K562 (cell line): Measurements from ENCODE around the gene USP17L30. TPM values are rescaled to one million over a fixed set of nuclear protein-coding genes. Genes with fewer than 3 reads are reported as not detected.
"Not testable (repeated sequence)": the region's sequence is repeated elsewhere in the genome, so short reads cannot be mapped to it uniquely, and the experiment has no call there.

Experiments
- ATAC-seq: fragments of 200-7000 bp; cut with Tn5 transposase; 3 replicates; pipeline ENCODE4 v1.9.1; 2020; ENCODE audit warnings: moderate library complexity
- Bru-seq: library from RNA; stranded (reverse); fragments of 400-500 nt; gene quantifications from one replicate; lab custom pipeline; 2021; lab: Mats Ljungman, UMichigan
- BruChase-seq, 2 experiments: library from RNA; stranded (reverse); fragments of 400-500 nt; gene quantifications; one replicate each; lab custom pipeline; 2021; lab: Mats Ljungman, UMichigan
- BruUV-seq: library from RNA; stranded (reverse); fragments of 400-500 nt; replicated peaks from 2 replicates; lab custom pipeline; 2021; lab: Mats Ljungman, UMichigan
- CTCF ChIA-PET: fragments of 300-600 bp; formaldehyde crosslinking; extraction: SDS; loops from one replicate; lab custom pipeline; 2021; ENCODE audit warnings: low intra/inter-chr PET ratio; lab: Yijun Ruan, JAX
- POLR2A ChIA-PET: fragments of 300-600, 350-650 bp; sonication (Branson Sonifier 250); formaldehyde crosslinking; extraction: SDS; loops from one replicate; lab custom pipeline; 2021; ENCODE audit warnings: antibody characterized with exemption, inconsistent platforms; lab: Yijun Ruan, JAX
- DNase-seq, 4 experiments: peaks; one replicate each; pipeline versions ENCODE4 v3.0.0 to v3.0.0-alpha.2; 2011 to 2018; ENCODE audit warnings: low spot score in 3 of 4, mixed read lengths in 3 of 4; ENCODE audit errors: extremely low read depth in 1 of 4
- FAIRE-seq: peaks from 2 replicates; lab custom pipeline; 2011; peaks lifted over from hg19 to GRCh38; lab: Jason Lieb, UNC
- H2AFZ ChIP-seq: 2 replicates; pipeline ENCODE4 v1.6.0; 2011; ENCODE audit warnings: low read depth, low read length, control low read depth, inconsistent platforms
- H3K27ac ChIP-seq: fragments of 200-600 bp; 3 replicates; pipeline ENCODE4 v1.8.0; 2011; ENCODE audit warnings: low read depth, mild to moderate bottlenecking, control low read depth, inconsistent platforms, low read length, moderate library complexity, mixed read lengths; ENCODE audit errors: extremely low read depth
- H3K27me3 ChIP-seq, 2 experiments: fragments of 300-600 bp in 1 of 2; 2 replicates in 1 of 2; 3 replicates in 1 of 2; pipeline versions ENCODE4 v1.6.0 to v1.8.0; 2011; ENCODE audit warnings: inconsistent platforms in 2 of 2, low read length in 2 of 2, mild to moderate bottlenecking in 1 of 2, mixed read lengths in 1 of 2, moderate library complexity in 1 of 2; ENCODE audit not compliant: control insufficient read depth in 2 of 2, insufficient read depth in 2 of 2
- H3K36me3 ChIP-seq: fragments of 300-600 bp; 3 replicates; pipeline ENCODE4 v1.8.0; 2011; ENCODE audit warnings: mild to moderate bottlenecking, low read length, inconsistent platforms; ENCODE audit not compliant: control insufficient read depth, insufficient read depth
- H3K4me1 ChIP-seq, 2 experiments: fragments of 200-600 bp in 1 of 2; replicated peaks in 1 of 2; 2 replicates in 1 of 2; 3 replicates in 1 of 2; pipeline versions ENCODE4 v1.5.1 to v1.8.0; 2011; ENCODE audit warnings: inconsistent platforms in 2 of 2, low read length in 2 of 2, mild to moderate bottlenecking in 1 of 2, mixed read lengths in 1 of 2, moderate library complexity in 1 of 2; ENCODE audit not compliant: control insufficient read depth in 2 of 2, insufficient read depth in 2 of 2
- H3K4me2 ChIP-seq: 2 replicates; pipeline ENCODE4 v1.6.1; 2011; ENCODE audit warnings: low read length, control low read depth, inconsistent platforms, mixed read lengths; ENCODE audit not compliant: insufficient read depth
- H3K4me3 ChIP-seq: fragments of 200-600 bp; sonication (generic), shearing (Covaris generic); 2 replicates; pipeline ENCODE4 v1.5.1; 2016; ENCODE audit warnings: control low read depth, inconsistent platforms
- H3K79me2 ChIP-seq: fragments of 200-600 bp; 3 replicates; pipeline ENCODE4 v1.8.0; 2011; ENCODE audit warnings: low read length, inconsistent platforms; ENCODE audit not compliant: control insufficient read depth, insufficient read depth
- H3K9ac ChIP-seq, 2 experiments: 2 replicates each; pipeline versions ENCODE4 v1.6.0 to v1.6.1; 2011; ENCODE audit warnings: low read depth in 2 of 2, low read length in 2 of 2, control low read depth in 1 of 2, inconsistent platforms in 1 of 2, mild to moderate bottlenecking in 1 of 2, mixed read lengths in 1 of 2; ENCODE audit not compliant: insufficient read depth in 1 of 2
- H3K9me1 ChIP-seq: one replicate; pipeline ENCODE4 v1.6.0; 2011; ENCODE audit warnings: inconsistent platforms, mild to moderate bottlenecking, low read length, moderate library complexity; ENCODE audit not compliant: control insufficient read depth, insufficient read depth
- H3K9me3 ChIP-seq: replicated peaks from 2 replicates; pipeline ENCODE4 v1.5.1; 2011; ENCODE audit warnings: low read depth, low read length, inconsistent platforms; ENCODE audit not compliant: control insufficient read depth, insufficient read depth
- H4K20me1 ChIP-seq: replicated peaks from 2 replicates; pipeline ENCODE4 v1.6.1; 2011; ENCODE audit warnings: low read length, inconsistent platforms, mixed read lengths; ENCODE audit not compliant: control insufficient read depth, insufficient read depth
- WGBS: fragments of 100-300 bp; shearing (Covaris generic); methylation state at CpG from one replicate; pipeline ENCODE4 v1.1.6; 2016; ENCODE audit warnings: low coverage, mixed read lengths; ENCODE audit not compliant: insufficient coverage; ENCODE audit errors: missing lambda C conversion rate; 5-methylcytosine and 5-hydroxymethylcytosine counted together
- in situ Hi-C: fragments of 300-500 bp; cut with MboI; formaldehyde crosslinking; loops from 4 replicates; pipeline ENCODE4 v1.15.0; 2018; ENCODE audit warnings: inconsistent platforms, mixed read lengths
- intact Hi-C: fragments of 100-400 bp; cut with micrococcal nuclease; formaldehyde crosslinking; loops from 2 replicates; pipeline ENCODE4 v1.14.2; 2022
- long read RNA-seq, 3 experiments: library from polyadenylated mRNA in 2 of 3; library from RNA in 1 of 3; unstranded in 2 of 3; stranded (forward) in 1 of 3; transcript quantifications; one replicate each; pipeline ENCODE4 v2.0.0, GENCODE V29; 2019 to 2022
- polyA minus RNA-seq, 3 experiments: library from RNA; depleted of rRNA, polyadenylated mRNA; stranded (reverse); fragments of >200 nt; gene quantifications; 2 replicates each; pipeline ENCODE4 v1.2.3, GENCODE V29; 2011
- polyA plus RNA-seq, 8 experiments: library from polyadenylated mRNA; depleted of rRNA in 4 of 8; stranded (reverse) in 5 of 8; unstranded in 3 of 8; fragments of >200 nt; fragmentation: Nextera tagmentation in 2 of 8; fragmentation: Illumina TruSeq in 1 of 8; extraction: Ambion mirVana in 2 of 8; extraction: Trizol in 1 of 8; gene quantifications; 2 replicates each; pipeline versions ENCODE4 v1.2.1 to v1.2.3, GENCODE V29; 2011 to 2014; ENCODE audit warnings: inconsistent platforms in 1 of 8, missing spikeins in 1 of 8
- total RNA-seq, 7 experiments: library from RNA; depleted of rRNA in 6 of 7; stranded (reverse); fragments of >200 nt in 6 of 7; fragmentation: Illumina TruSeq in 2 of 7; extraction: Trizol in 2 of 7; gene quantifications; 2 replicates each; pipeline versions ENCODE4 v1.2.1 to v1.2.3, GENCODE V29; 2011 to 2021; ENCODE audit warnings: low replicate concordance in 1 of 7

The USP17L30 gene
- total RNA-seq (2011; cell fraction: chromatin; rRNA removed; ENCODE audit: low replicate concordance), result not detected in 2 replicates
- not detected in 2 replicates for total RNA-seq (2011; cell fraction: nucleolus; rRNA removed)
- total RNA-seq (2011; cell fraction: nucleoplasm; rRNA removed), result not detected in 2 replicates
- total RNA-seq (2014; rRNA removed) (not detected in 2 replicates), total RNA-seq (2014; rRNA removed; fragmentation: Illumina TruSeq; extraction: Trizol) (not detected in 2 replicates), total RNA-seq (2015; rRNA removed; fragmentation: Illumina TruSeq; extraction: Trizol) (not detected in 2 replicates), total RNA-seq (2021) (not detected in 2 replicates), polyA plus RNA-seq (2011; rRNA removed) (not detected in 2 replicates), polyA plus RNA-seq (2014; fragmentation: Illumina TruSeq; extraction: Trizol) (not detected in 2 replicates), polyA plus RNA-seq (2014; fragmentation: Nextera tagmentation; extraction: Ambion mirVana) (not detected), polyA plus RNA-seq (2014; rRNA removed) (not detected in 2 replicates), polyA minus RNA-seq (2011; rRNA and poly(A)+ RNA removed) (not detected in 2 replicates), Bru-seq, nascent RNA (not detected), BruChase-seq, experiment 1, labeled RNA remaining after a 2-hour chase (not detected), BruChase-seq, experiment 2, labeled RNA remaining after a 6-hour chase (not detected)
- polyA plus RNA-seq (2011; cell fraction: cytosol; rRNA removed), result not detected in 2 replicates
- not detected in 2 replicates for polyA plus RNA-seq (2011; cell fraction: nucleus; rRNA removed)
- not detected in 2 replicates for polyA plus RNA-seq (2012)
- polyA minus RNA-seq (2011; cell fraction: cytosol; rRNA and poly(A)+ RNA removed), result not detected in 2 replicates
- polyA minus RNA-seq (2011; cell fraction: nucleus; rRNA and poly(A)+ RNA removed), result not detected in 2 replicates
- long read RNA-seq, experiment 1, result 0 reads
- long read RNA-seq, experiment 2, result 0 reads
- long read RNA-seq, experiment 3, result 0 reads

GRCh38 chr4:9362829-9363228 is at the start of gene USP17L30:
Gene USP17L30, plus strand, starts transcription at chr4:9363129. Its CDS starts 0 bp downstream, at chr4:9363129.
- intact Hi-C loops, BruUV-seq, H3K36me3 ChIP-seq, DNase-seq, H4K20me1 ChIP-seq, ATAC-seq, H3K4me1 ChIP-seq, H3K4me3 ChIP-seq, H3K27ac ChIP-seq, H3K27me3 ChIP-seq, H3K9ac ChIP-seq, POLR2A ChIA-PET, H2AFZ ChIP-seq, in situ Hi-C loops, CTCF ChIA-PET, H3K4me2 ChIP-seq, H3K9me1 ChIP-seq, H3K9me3 ChIP-seq, FAIRE-seq, H3K79me2 ChIP-seq: not testable (repeated sequence)
- WGBS, result no CpG with 5 or more reads among the region's 15 CpGs

DNA sequence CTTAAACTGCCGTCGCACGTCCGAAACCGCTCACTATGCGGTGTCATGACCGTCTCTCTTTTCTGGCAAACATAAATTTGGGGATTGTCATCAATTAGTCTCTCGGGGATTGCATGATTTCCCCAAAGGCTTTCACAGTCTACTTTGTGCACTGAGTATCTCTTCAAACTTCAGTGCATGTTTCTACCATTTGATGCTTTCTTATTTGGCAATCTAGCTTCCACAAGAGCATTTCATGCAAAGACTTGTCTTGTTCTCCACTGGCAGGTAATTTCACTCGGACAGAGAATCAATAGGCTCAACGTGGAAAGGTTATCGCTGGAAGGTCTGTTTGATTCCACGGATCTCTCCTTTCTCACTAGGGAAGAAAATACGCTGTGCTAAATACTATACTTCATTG is 38.7 kb upstream of the USP17L30 start:
- H3K27me3 ChIP-seq, FAIRE-seq, H3K27ac ChIP-seq, H3K4me3 ChIP-seq, ATAC-seq, H3K4me1 ChIP-seq, CTCF ChIA-PET, H3K36me3 ChIP-seq, H4K20me1 ChIP-seq, DNase-seq, intact Hi-C loops, H3K9me3 ChIP-seq, H3K4me2 ChIP-seq, BruUV-seq, POLR2A ChIA-PET, H3K9me1 ChIP-seq, H3K79me2 ChIP-seq, H2AFZ ChIP-seq, H3K9ac ChIP-seq: not testable (repeated sequence)
- in situ Hi-C loops, result loop anchor here (10.0 kb wide), 1 partner anchor 61 kb away; no protein-coding TSS in a partner anchor
- WGBS, result 0% methylated on average over 1 of the region's 13 CpGs

- H3K4me1 ChIP-seq, intact Hi-C loops, H3K36me3 ChIP-seq, H4K20me1 ChIP-seq, BruUV-seq, FAIRE-seq, H3K27ac ChIP-seq, H3K79me2 ChIP-seq, H2AFZ ChIP-seq, DNase-seq, H3K4me2 ChIP-seq, H3K9me3 ChIP-seq, H3K27me3 ChIP-seq, H3K9me1 ChIP-seq, CTCF ChIA-PET, H3K9ac ChIP-seq, POLR2A ChIA-PET, H3K4me3 ChIP-seq, ATAC-seq: not testable (repeated sequence)
- WGBS, result no CpG with 5 or more reads among the region's 15 CpGs
- in situ Hi-C loops, result loop anchor here (10.0 to 25.0 kb wide), 2 partner anchors 60 to 338 kb away; no protein-coding TSS in a partner anchor
These were observed 38.1 kb upstream of the USP17L30 start, which contains the start of gene USP17L24 for GRCh38 chr4:9324865-9325264. Gene USP17L24, plus strand, starts transcription at chr4:9325165. Its CDS starts 0 bp downstream, at chr4:9325165.
